Endothelial cell of umbilical vein (primary cell): ENCODE results near the gene C5. TPM values are rescaled to one million over a fixed set of nuclear protein-coding genes. Genes with fewer than 3 reads are reported as not detected.

ENCODE experiments used
- BruUV-seq: library from RNA; stranded (reverse); fragments of 400-500 nt; replicated peaks from 2 replicates; lab custom pipeline; 2021; lab: Mats Ljungman, UMichigan
- CTCF ChIA-PET: fragments of 300-600, 350-600 bp; sonication (Branson Sonifier 250); formaldehyde crosslinking; loops from one replicate; lab custom pipeline; 2021; ENCODE audit warnings: antibody characterized with exemption, inconsistent platforms; lab: Charles Lee
- POLR2A ChIA-PET: fragments of 300-600, 350-600 bp; sonication (Branson Sonifier 250); formaldehyde crosslinking; loops from one replicate; lab custom pipeline; 2021; ENCODE audit warnings: antibody characterized with exemption, inconsistent platforms; lab: Charles Lee
- DNase-seq: peaks from one replicate; pipeline ENCODE4 v3.0.0-alpha.2; 2011; ENCODE audit warnings: low read depth, low spot score
- FAIRE-seq: peaks from 2 replicates; lab custom pipeline; 2011; peaks lifted over from hg19 to GRCh38; lab: Jason Lieb, UNC
- H2AFZ ChIP-seq: 2 replicates; pipeline ENCODE4 v1.6.0; 2012; ENCODE audit warnings: low read depth, low read length, control low read depth, inconsistent platforms
- H3K27ac ChIP-seq: 2 replicates; pipeline ENCODE4 v1.5.1; 2011; ENCODE audit warnings: low read depth, mild to moderate bottlenecking, control low read depth, low read length, moderate library complexity; ENCODE audit not compliant: insufficient read depth
- H3K27me3 ChIP-seq, 2 experiments: 2 replicates each; pipeline versions ENCODE4 v1.6.0 to v1.6.1; 2011; ENCODE audit warnings: low read length in 2 of 2, mixed read lengths in 1 of 2; ENCODE audit not compliant: control insufficient read depth in 2 of 2, insufficient read depth in 2 of 2
- H3K36me3 ChIP-seq, 2 experiments: 2 replicates in 1 of 2; 3 replicates in 1 of 2; pipeline ENCODE4 v1.5.1; 2011; ENCODE audit warnings: low read length in 2 of 2, mild to moderate bottlenecking in 1 of 2, moderate library complexity in 1 of 2; ENCODE audit not compliant: control insufficient read depth in 2 of 2, insufficient read depth in 2 of 2; ENCODE audit errors: extremely low read depth in 1 of 2
- H3K4me1 ChIP-seq: 3 replicates; pipeline ENCODE4 v1.5.1; 2011; ENCODE audit warnings: mild to moderate bottlenecking, low read length; ENCODE audit not compliant: control insufficient read depth, insufficient read depth; ENCODE audit errors: extremely low read depth
- H3K4me2 ChIP-seq: 2 replicates; pipeline ENCODE4 v1.6.1; 2011; ENCODE audit warnings: low read length, control low read depth, mixed read lengths; ENCODE audit not compliant: insufficient read depth
- H3K4me3 ChIP-seq, 3 experiments: fragments of 200-600 bp in 1 of 3; sonication (generic), shearing (Covaris generic) in 1 of 3; replicated peaks in 1 of 3; 2 replicates each; pipeline ENCODE4 v1.5.1; 2011 to 2016; ENCODE audit warnings: control low read depth in 3 of 3, low read length in 3 of 3, mild to moderate bottlenecking in 2 of 3, inconsistent platforms in 1 of 3, low read depth in 1 of 3, moderate library complexity in 1 of 3; ENCODE audit not compliant: insufficient read depth in 1 of 3
- H3K79me2 ChIP-seq: 2 replicates; pipeline ENCODE4 v1.6.0; 2012; ENCODE audit warnings: low read length, inconsistent platforms; ENCODE audit not compliant: control insufficient read depth, insufficient read depth
- H3K9ac ChIP-seq: replicated peaks from 2 replicates; pipeline ENCODE3; 2011; ENCODE audit warnings: low read length, control low read depth; ENCODE audit not compliant: insufficient read depth; ENCODE audit errors: extremely low read depth
- H3K9me1 ChIP-seq: replicated peaks from 3 replicates; pipeline ENCODE4 v1.6.0; 2011; ENCODE audit warnings: mild to moderate bottlenecking, low read length; ENCODE audit not compliant: control insufficient read depth, insufficient read depth; ENCODE audit errors: extremely low read depth
- H3K9me3 ChIP-seq: replicated peaks from 2 replicates; pipeline ENCODE4 v1.5.1; 2012; ENCODE audit warnings: low read length, inconsistent platforms; ENCODE audit not compliant: control insufficient read depth, insufficient read depth
- H4K20me1 ChIP-seq: replicated peaks from 2 replicates; pipeline ENCODE3; 2011; ENCODE audit warnings: mild to moderate bottlenecking, low read length; ENCODE audit not compliant: control insufficient read depth, insufficient read depth; ENCODE audit errors: extremely low read depth
- EZH2 ChIP-seq: IDR thresholded peaks from 2 replicates; pipeline ENCODE4 v1.6.1; 2012; ENCODE audit warnings: borderline replicate concordance, low read depth, mild to moderate bottlenecking, moderate library complexity, low read length, inconsistent platforms; ENCODE audit not compliant: severe bottlenecking
- FOS ChIP-seq: IDR thresholded peaks from 2 replicates; pipeline ENCODE4 v1.6.1; 2011; ENCODE audit warnings: mild to moderate bottlenecking, low read length, moderate library complexity, borderline replicate concordance; ENCODE audit not compliant: insufficient read depth
- GATA2 ChIP-seq: IDR thresholded peaks from 2 replicates; pipeline ENCODE4 v1.7.0; 2011; ENCODE audit warnings: low read depth, mild to moderate bottlenecking, moderate library complexity, mixed read lengths, low read length; ENCODE audit not compliant: insufficient read length, insufficient read depth
- JUN ChIP-seq: IDR thresholded peaks from 2 replicates; pipeline ENCODE4 v1.6.1; 2011; ENCODE audit warnings: borderline replicate concordance, low read depth; ENCODE audit not compliant: insufficient read length, insufficient read depth
- POLR2A ChIP-seq: IDR thresholded peaks from 2 replicates; pipeline ENCODE4 v1.6.1; 2012; ENCODE audit warnings: low read depth, mild to moderate bottlenecking, control low read depth, low read length
- dilution Hi-C: fragments of 300-500 bp; cut with MboI; formaldehyde crosslinking; loops from one replicate; pipeline ENCODE4 v1.15.0; 2019; ENCODE audit warnings: low sequenced_read_pairs; ENCODE audit not compliant: extremely low pct_ligation_motif_present
- intact Hi-C: fragments of 100-400 bp; cut with micrococcal nuclease; formaldehyde crosslinking; loops from one replicate; pipeline ENCODE4 v1.10.0; 2022
- polyA plus RNA-seq, 4 experiments: library from polyadenylated mRNA; depleted of rRNA in 3 of 4; stranded (reverse) in 3 of 4; unstranded in 1 of 4; fragments of >200 nt; gene quantifications; 2 replicates each; pipeline versions ENCODE4 v1.2.1 to v1.2.3, GENCODE V29; 2011 to 2012; ENCODE audit warnings: missing spikeins in 1 of 4
- total RNA-seq: library from RNA; stranded (reverse); gene quantifications from 2 replicates; pipeline ENCODE4 v1.2.3, GENCODE V29; 2021
- TF ChIP-seq, protein P1 (sequence below): IDR thresholded peaks from 2 replicates; pipeline ENCODE4 v1.6.1; 2011; ENCODE audit not compliant: insufficient read depth, insufficient read length
- TF ChIP-seq, protein P2 (sequence below), 2 donors: IDR thresholded peaks; 1 replicate in 1 of 2; 2 replicates in 1 of 2; pipeline ENCODE4 v1.5.1; 2011; ENCODE audit warnings: low read length in 2 of 2, mild to moderate bottlenecking in 2 of 2, moderate library complexity in 2 of 2, control low read depth in 1 of 2, inconsistent platforms in 1 of 2, low read depth in 1 of 2; ENCODE audit not compliant: insufficient read depth in 1 of 2; ENCODE audit errors: extremely low read depth in 1 of 2

The C5 gene
- total and polyA plus RNA-seq, 2 donors (not counting 3 experiments of a cell fraction or from before 2014, with no cell fraction given) = 0.79 to 1.6 TPM

DNA sequence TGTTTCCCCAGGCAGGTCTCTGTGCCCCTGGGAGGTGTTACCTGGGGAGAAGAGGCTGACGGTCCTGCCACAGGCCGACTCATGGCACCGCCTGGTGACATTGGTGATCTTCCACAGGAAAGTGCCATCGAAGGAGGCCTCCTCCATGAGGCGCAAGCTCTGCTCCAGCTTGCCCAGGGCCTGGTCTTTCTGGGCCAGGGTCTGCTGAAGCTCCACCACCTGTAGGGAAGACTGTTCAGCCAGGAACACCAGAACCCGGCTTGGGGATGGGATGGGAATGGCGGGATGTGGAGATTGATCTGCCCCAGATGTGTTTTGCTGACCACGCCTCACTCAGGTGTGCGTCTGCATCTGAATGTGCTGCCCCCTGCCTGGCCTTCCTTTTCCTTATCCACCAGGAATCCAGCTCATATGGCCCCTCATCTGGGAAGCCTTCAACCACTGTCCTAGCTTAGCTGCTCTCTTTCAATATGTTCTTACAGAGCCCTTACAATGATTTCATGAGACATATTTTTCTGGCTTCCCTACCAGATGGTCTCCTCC is 138.7 kb downstream of the C5 start:
- H2AFZ ChIP-seq = no peak overlapping the region
- H3K36me3 ChIP-seq = no peaks in the 10 kb centered on the region
- no peak overlapping the region for H3K27ac ChIP-seq
- H3K9me3 ChIP-seq = no peaks in the 10 kb centered on the region
- CTCF ChIA-PET = interaction anchor here (0.9 kb wide), 2 partner anchors 19 to 312 kb away, joined by 3 to 4 read pairs; no protein-coding TSS in a partner anchor
- no peak overlapping the region for H3K4me2 ChIP-seq
- FAIRE-seq (no peak), DNase-seq (no peak)
- H3K4me3 ChIP-seq = no peak overlapping the region
- intact Hi-C loops = no loop called here
- H3K9me1 ChIP-seq = no peaks in the 10 kb centered on the region
- POLR2A ChIA-PET = no interaction called here
- H3K9ac ChIP-seq = no peak overlapping the region
- no peaks in the 10 kb centered on the region for H4K20me1 ChIP-seq
- no peaks in the 10 kb centered on the region for H3K27me3 ChIP-seq
- H3K4me1 ChIP-seq = peaks cover 6% of the 10 kb centered on the region
- dilution Hi-C loops = no loop called here
- TF ChIP-seq EZH2 (no peak), FOS (no peak), GATA2 (no peak), JUN (no peak), POLR2A (no peak)
- TF ChIP-seq, protein P1, sequence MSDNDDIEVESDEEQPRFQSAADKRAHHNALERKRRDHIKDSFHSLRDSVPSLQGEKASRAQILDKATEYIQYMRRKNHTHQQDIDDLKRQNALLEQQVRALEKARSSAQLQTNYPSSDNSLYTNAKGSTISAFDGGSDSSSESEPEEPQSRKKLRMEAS = no peak
- BruUV-seq = no TSS peak
- H3K79me2 ChIP-seq = no peaks in the 10 kb centered on the region

DNA sequence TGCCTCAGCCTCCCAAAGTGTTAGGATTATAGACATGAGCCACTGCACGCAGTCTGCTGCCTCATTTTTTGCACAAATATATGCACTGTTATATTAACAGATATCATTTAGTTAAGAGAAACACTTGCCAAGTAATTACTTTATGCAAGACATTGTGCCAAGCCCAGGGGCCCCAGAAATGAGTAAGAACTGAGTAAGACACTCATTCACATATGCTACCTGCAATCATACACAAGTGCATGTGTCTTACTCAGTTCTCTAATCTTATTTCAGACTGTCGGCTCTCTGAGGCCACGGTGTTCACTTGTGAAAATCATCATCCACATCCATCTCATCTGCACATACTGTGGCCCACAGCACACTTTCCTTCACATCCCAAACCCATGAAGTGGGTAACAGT is 139.4 kb downstream of the C5 start:
- BruUV-seq = no TSS peak
- dilution Hi-C loops (no loop called here), intact Hi-C loops (no loop called here)
- H3K4me1 ChIP-seq = peaks cover 6% of the 10 kb centered on the region
- H3K27me3 ChIP-seq = no peaks in the 10 kb centered on the region
- H3K27ac ChIP-seq = no peak overlapping the region
- ChIA-PET CTCF (interaction anchor here (0.8 to 0.9 kb wide), 2 partner anchors 44 to 313 kb away, joined by 3 read pairs; no protein-coding TSS in a partner anchor), POLR2A (no interaction called here)
- FAIRE-seq = no peak
- H3K36me3 ChIP-seq = no peaks in the 10 kb centered on the region
- H3K9me3 ChIP-seq = no peaks in the 10 kb centered on the region
- H3K9me1 ChIP-seq = no peaks in the 10 kb centered on the region
- H3K4me3 ChIP-seq = no peak overlapping the region
- H2AFZ ChIP-seq = no peak overlapping the region
- H4K20me1 ChIP-seq = no peaks in the 10 kb centered on the region
- no peak overlapping the region for H3K4me2 ChIP-seq
- no peaks in the 10 kb centered on the region for H3K79me2 ChIP-seq
- H3K9ac ChIP-seq = no peak overlapping the region
- TF ChIP-seq, protein P2, sequence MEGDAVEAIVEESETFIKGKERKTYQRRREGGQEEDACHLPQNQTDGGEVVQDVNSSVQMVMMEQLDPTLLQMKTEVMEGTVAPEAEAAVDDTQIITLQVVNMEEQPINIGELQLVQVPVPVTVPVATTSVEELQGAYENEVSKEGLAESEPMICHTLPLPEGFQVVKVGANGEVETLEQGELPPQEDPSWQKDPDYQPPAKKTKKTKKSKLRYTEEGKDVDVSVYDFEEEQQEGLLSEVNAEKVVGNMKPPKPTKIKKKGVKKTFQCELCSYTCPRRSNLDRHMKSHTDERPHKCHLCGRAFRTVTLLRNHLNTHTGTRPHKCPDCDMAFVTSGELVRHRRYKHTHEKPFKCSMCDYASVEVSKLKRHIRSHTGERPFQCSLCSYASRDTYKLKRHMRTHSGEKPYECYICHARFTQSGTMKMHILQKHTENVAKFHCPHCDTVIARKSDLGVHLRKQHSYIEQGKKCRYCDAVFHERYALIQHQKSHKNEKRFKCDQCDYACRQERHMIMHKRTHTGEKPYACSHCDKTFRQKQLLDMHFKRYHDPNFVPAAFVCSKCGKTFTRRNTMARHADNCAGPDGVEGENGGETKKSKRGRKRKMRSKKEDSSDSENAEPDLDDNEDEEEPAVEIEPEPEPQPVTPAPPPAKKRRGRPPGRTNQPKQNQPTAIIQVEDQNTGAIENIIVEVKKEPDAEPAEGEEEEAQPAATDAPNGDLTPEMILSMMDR (IDR thresholded peaks at IDR 0.05; ENCODE audit: extremely low read depth in 1 of 2, insufficient read depth in 1 of 2, low read depth in 1 of 2, low read length in 2 of 2) = no peak
- no peak for TF ChIP-seq JUN
- no peak for TF ChIP-seq POLR2A
- TF ChIP-seq FOS = no peak
- no peak for DNase-seq
